HG02571 (cell line): ENCODE results near the gene KIF25.
"Not testable (repeated sequence)": the region's sequence is repeated elsewhere in the genome, so short reads cannot be mapped to it uniquely, and the experiment has no call there.

Source experiments
- ATAC-seq: cut with Tn5 transposase; IDR thresholded peaks from one replicate; pipeline ENCODE4 v1.9.1; 2021; ENCODE audit warnings: mild to moderate bottlenecking, moderate library complexity; ENCODE audit not compliant: unreplicated experiment

The KIF25 gene

GRCh38 chr6:167993831-167994230 is 3.6 kb upstream of the KIF25 start:
- ATAC-seq, result no peak

GRCh38 chr6:167995302-167995701 is 2.2 kb upstream of the KIF25 start:
- no peak for ATAC-seq

DNA sequence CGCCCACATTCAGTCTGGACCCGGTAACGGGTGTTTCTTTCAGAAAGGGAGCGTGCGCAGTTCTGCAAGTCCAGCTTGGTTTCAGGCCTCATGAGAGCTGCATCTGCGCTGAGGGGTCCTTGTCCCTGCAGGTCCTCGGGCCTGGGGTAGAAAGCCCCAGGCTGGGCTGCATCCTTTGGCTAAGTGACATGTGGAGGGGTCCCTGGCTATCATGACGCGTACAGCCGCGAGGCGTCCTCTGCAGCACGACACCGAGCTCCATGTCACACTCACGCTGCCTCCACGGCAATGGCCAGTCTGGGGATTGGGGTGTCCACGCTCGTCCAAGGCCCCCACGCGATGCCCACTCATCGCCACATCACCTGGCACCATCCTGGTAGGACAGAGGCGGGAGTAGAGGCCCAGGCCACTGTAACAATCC is 1.7 kb upstream of the KIF25 start:
- ATAC-seq, result no peak

- no peak for ATAC-seq
These were observed 859 bp upstream of the KIF25 start for GRCh38 chr6:167996424-167997199.

DNA sequence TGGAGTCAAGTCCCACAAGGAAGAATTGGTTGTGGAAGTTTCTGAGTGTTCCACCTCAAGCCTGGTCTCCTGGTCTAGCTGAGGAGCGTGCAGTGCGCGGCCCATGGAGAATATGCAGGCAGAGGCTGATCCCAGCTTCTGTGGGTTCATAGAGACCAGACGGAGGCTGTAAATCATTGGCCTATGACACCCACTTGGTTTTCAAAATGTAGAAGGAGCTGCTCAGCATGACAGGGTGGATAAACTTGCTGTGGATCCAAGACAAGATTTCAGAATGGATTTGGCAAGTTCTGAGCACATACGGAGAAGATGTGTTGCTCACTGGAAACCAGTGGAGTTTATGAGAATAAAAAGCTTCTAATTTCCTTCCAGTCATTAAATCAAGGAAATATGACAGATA is 744 bp downstream of the KIF25 start:
- no peak for ATAC-seq

DNA sequence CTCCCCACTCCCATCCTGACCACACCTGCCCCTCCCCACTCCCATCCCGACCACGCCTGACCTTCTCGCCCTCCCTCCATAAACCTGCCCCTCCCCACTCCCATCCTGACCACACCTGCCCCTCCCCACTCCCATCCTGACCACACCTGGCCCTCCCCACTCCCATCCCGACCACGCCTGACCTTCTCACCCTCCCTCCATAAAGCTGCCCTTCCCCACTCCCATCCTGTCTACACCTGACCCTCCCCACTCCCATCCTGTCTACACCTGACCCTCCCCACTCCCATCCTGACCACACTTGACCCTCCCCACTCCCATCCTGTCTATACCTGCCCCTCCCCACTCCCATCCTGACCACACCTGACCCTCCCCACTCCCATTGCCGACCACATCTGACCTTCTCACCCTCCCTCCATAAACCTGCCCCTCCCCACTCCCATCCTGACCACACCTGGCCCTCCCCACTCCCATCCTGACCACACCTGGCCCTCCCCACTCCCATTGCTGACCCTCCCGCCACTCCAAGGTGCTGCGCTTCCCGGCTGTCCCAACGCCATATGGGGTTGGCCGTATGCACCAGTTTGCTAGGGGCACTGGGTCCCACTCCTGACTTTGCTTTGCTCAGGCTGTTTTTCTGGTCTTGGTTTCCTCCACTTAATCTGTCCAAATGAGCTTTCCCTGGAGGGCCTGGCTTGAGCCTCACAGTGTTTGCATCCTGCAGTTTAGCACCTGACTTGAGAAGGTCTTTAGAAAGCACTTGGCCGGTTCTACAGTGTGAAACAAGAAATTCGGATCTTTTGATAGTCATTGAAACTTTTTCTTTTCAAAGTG is 2.9 kb downstream of the KIF25 start:
- no peak for ATAC-seq

DNA sequence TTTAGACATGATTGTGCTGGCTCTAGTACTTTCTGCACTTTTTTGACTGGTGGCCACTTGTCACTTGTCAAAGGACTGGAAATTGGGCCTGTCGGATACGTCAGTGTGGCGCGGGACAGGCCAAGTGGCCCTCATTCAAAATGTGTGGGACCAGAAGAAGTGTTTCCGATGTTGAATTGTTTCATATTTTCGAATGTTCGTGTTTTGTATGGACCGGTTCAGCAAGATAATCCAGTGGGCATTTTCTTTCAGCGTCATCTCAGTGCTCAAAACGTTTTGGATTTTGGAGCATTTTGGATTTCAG is 3.5 kb downstream of the KIF25 start:
- no peak for ATAC-seq

GRCh38 chr6:168001514-168001913 is 4.0 kb downstream of the KIF25 start:
- ATAC-seq, result not testable (repeated sequence)

GRCh38 chr6:168002804-168003203 is 5.3 kb downstream of the KIF25 start:
- ATAC-seq, result no peak

- ATAC-seq, result no peak
These were observed 6.6 kb downstream of the KIF25 start for GRCh38 chr6:168004023-168004422.

DNA sequence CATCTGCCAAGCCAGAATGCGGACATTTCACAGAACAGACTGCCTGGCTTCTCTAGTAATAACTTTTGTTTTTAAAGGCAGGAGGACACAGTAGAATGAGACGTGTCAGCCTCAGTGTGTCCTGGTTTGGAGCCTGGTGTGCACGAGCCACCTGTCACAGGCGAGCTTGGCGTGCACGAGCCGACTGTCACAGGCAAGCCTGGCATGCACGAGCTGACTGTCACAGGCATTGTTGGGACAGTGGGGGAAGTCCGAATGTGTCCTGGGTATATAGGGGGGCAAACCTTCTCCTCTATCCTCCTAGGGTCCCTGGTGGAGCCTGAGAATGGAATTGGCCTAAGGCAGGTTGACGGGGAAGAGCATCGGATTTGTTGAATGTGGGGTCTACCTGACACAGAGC is 7.5 kb downstream of the KIF25 start:
- no peak for ATAC-seq

DNA sequence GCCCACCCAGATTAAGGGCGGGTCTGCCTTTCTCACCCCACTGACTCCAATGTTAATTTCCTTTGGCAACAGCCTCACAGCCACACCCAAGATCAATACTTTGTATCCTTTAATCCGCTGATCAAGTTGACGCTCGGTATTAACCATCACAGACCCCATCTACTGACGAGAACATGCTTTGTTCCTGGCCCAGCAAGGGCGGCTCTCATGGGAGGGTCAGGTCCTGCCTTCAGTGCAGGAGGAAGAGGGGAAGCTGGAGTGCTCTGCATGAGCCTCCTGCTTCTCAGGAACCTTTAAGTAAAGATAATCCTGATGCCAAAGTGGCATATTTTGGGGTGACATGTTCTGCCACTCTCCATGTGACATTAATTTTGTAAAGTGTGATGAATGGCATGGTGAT is 8.3 kb downstream of the KIF25 start:
- no peak for ATAC-seq

GRCh38 chr6:168007592-168008338 is 10.3 kb downstream of the KIF25 start:
- no peak for ATAC-seq

GRCh38 chr6:168009331-168009730 is 11.9 kb downstream of the KIF25 start:
- ATAC-seq, result no peak

- no peak for ATAC-seq
These were observed 13.8 kb downstream of the KIF25 start for GRCh38 chr6:168011291-168011690.

DNA sequence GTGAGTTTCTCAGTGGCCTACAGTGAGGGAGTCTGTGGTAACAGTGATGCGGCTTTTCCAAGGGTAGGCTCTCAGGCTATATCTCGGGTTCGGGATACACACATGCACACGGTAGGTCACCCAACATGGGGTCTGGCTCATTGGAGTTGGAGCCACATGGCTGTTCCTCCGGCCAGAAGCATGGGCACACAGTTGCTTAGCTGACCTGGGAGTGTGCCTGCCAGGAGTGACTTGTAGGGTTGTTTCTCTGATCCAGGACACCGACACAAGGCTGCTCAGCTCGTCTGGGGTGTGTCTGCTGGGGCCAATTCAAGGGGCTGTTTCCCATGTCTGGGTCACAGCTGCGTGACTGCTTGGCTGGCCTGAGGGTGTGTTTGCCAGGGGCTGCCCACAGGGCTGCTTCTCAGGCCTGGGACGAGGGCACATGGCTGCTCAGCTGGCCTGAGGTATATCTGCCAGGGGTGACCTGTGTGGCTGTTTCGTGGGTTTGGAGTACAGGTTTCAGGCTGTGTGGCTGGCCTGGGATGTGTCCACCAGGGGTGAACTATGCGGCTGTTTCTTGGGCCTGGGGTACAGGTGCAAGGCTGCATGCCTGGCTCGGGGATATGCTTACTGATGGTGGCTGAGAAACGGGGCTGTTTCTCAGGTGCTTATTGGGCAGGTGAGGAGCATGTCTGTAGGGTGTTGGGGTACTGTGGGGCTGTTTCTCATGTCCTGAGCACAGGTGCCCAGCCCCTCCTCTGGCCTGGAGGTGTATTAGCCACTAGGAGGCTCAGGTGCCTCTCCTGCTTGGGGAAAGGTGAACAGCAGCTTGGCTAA is 15.2 kb downstream of the KIF25 start:
- no peak for ATAC-seq

- ATAC-seq, result no peak
These were observed 15.9 kb downstream of the KIF25 start for GRCh38 chr6:168013250-168013915.

GRCh38 chr6:168014428-168014827 is 17.0 kb downstream of the KIF25 start:
- ATAC-seq, result no peak

DNA sequence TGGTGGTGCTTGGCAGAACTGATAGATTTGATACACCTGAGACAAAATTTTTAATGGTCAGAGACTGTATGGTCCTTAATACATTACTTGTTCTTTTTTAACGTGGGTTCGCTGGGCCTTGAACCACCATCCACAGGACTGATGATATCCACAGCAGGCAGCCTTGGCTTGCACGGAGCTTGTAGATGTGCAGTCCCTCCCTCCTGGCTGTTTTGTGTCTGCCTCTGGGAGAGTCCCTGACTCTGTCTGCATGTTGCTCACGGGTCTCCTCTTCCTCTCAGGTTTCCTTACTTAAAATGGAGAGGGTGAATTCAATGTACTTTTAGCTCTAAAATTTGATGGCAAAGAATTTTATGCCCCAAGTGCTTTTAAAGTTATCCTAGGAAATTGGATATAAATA is 17.5 kb downstream of the KIF25 start:
- ATAC-seq, result no peak

DNA sequence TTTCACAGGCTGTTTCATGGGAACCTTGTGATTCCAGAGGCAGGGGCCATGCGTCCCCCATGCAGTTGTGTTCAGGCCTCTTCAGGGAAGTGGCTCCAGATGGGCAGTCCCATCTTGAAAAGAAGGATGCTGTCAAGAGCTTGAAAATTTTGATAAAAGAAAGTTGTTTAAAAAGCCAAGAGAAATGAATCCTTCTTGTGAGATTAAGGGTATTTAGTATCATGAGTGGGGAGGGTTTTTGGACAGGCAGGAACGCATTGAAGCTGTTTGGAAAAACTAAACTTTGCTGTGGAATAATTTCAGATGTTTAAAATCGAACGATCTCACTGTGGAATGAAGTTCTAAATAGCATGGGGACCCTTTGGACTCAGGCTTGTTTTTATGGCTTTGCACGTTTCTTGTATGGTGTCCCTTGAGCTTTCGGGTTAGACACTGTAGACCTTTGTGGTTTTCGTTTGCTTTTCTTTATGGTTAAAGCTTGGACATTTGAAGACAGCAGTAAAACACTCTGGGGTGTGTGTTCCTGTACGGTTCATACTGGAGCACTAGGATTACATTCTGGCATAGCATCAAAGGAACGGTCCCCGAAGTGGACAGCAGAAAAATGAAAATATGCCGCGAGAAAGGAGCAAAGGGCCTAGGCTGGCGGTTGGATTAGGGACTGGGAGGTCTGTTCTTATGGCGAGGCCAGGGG is 18.2 kb downstream of the KIF25 start:
- ATAC-seq, result no peak
